B cell (primary cell): ENCODE measurements around the gene FAM219A.

Experiments
- CTCF ChIP-seq: fragments of 200-600 bp; IDR thresholded peaks from one replicate; pipeline ENCODE4 v1.8.0; 2022; ENCODE audit warnings: antibody characterized with exemption, mild to moderate bottlenecking
- EZH2 ChIP-seq: IDR thresholded peaks from 2 replicates; pipeline ENCODE4 v1.6.1; 2012; ENCODE audit warnings: borderline replicate concordance, low read depth, mild to moderate bottlenecking, moderate library complexity, low read length; ENCODE audit not compliant: insufficient read depth, poor library complexity, severe bottlenecking

- no peak for TF ChIP-seq CTCF
- no peak for TF ChIP-seq EZH2
Measured at GRCh38 chr9:34398875-34399274, 59.5 kb downstream of the FAM219A start.
